ENCODE measurements around the gene TRIM44. TPM values are rescaled to one million over a fixed set of nuclear protein-coding genes. Genes with fewer than 3 reads are reported as not detected.
A peak's percentile ranks its signal among the peaks of the same experiment; 100 is the strongest.

TRIM44 gene
- total RNA-seq, 1 donor from 2014 or later: 86.6 TPM

- TF ChIP-seq, protein P1, sequence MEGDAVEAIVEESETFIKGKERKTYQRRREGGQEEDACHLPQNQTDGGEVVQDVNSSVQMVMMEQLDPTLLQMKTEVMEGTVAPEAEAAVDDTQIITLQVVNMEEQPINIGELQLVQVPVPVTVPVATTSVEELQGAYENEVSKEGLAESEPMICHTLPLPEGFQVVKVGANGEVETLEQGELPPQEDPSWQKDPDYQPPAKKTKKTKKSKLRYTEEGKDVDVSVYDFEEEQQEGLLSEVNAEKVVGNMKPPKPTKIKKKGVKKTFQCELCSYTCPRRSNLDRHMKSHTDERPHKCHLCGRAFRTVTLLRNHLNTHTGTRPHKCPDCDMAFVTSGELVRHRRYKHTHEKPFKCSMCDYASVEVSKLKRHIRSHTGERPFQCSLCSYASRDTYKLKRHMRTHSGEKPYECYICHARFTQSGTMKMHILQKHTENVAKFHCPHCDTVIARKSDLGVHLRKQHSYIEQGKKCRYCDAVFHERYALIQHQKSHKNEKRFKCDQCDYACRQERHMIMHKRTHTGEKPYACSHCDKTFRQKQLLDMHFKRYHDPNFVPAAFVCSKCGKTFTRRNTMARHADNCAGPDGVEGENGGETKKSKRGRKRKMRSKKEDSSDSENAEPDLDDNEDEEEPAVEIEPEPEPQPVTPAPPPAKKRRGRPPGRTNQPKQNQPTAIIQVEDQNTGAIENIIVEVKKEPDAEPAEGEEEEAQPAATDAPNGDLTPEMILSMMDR (IDR thresholded peaks at IDR 0.05; ENCODE audit: unreplicated experiment): no peak
- H3K36me3 Mint-ChIP-seq: no peaks in the 10 kb centered on the region
- no peak for DNase-seq (ENCODE audit: low spot score in 2 of 2, unreplicated experiment in 2 of 2)
- no peak overlapping the region for H3K4me3 Mint-ChIP-seq
- peaks cover 4% of the 10 kb centered on the region for H3K9me3 Mint-ChIP-seq
- no peaks in the 10 kb centered on the region for H3K27me3 Mint-ChIP-seq (ENCODE audit: low read depth)
- no peaks in the 10 kb centered on the region for H3K4me1 Mint-ChIP-seq
- H3K27ac Mint-ChIP-seq: no peak overlapping the region
Measured at GRCh38 chr11:35861191-35861590, 198.6 kb downstream of the TRIM44 start.

GRCh38 chr11:35862666-35863065 lies 200.1 kb downstream of the TRIM44 start:
- Mint-ChIP-seq H3K4me1 (no peaks in the 10 kb centered on the region), H3K27me3 (ENCODE audit: low read depth) (no peaks in the 10 kb centered on the region), H3K36me3 (peaks cover 2% of the 10 kb centered on the region), H3K4me3 (no peak overlapping the region), H3K27ac (peak overlapping the region; percentile 68), H3K9me3 (peaks cover 8% of the 10 kb centered on the region)
- DNase-seq (ENCODE audit: low spot score in 2 of 2, unreplicated experiment in 2 of 2): no peak
- TF ChIP-seq, protein P1 (IDR thresholded peaks at IDR 0.05; ENCODE audit: unreplicated experiment): no peak

DNA sequence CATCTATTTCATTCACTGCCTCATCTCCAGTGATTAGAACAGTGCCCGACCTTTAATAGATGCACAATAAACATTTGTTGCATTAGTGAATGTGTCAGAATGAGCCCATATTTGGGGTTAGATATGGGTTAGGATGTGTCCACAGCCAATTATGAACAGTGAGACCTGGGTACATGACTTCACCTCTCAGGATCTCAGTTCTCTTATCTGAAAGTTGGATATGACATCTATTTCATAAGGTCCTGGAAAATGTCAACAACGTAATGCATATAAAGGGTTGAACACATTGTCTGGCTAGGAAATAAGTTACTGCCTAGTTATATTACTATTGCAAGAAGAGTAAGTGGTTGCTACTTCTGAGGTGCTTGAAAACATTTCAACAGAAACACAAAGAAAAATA lies 201.6 kb downstream of the TRIM44 start:
- DNase-seq (ENCODE audit: low spot score in 2 of 2, unreplicated experiment in 2 of 2): no peak
- TF ChIP-seq, protein P1 (IDR thresholded peaks at IDR 0.05; ENCODE audit: unreplicated experiment): no peak
- H3K4me3 Mint-ChIP-seq: no peak overlapping the region
- H3K27me3 Mint-ChIP-seq (ENCODE audit: low read depth): no peaks in the 10 kb centered on the region
- H3K4me1 Mint-ChIP-seq: no peaks in the 10 kb centered on the region
- H3K9me3 Mint-ChIP-seq: peaks cover 21% of the 10 kb centered on the region
- peaks cover 2% of the 10 kb centered on the region for H3K36me3 Mint-ChIP-seq
- H3K27ac Mint-ChIP-seq: no peak overlapping the region

DNA sequence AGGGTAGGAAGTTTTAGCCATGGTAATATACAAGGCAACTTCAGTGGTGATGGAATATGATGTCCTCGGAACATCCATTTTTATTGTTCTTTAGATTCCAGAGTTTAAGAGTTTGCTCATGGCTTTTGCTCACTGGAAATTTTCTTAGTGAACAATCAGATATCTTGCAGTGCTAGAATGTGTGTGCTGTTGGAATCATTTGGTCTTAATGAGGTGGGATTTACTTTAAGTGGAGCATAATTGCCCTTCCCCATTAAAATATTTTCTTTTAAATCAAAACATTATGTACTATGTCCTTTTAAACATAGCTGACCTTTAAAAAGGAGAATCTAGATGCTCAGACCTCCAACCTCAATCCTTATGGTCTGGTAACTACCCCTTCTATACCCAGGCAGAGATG lies 204.0 kb downstream of the TRIM44 start:
- Mint-ChIP-seq H3K36me3 (peaks cover 2% of the 10 kb centered on the region), H3K4me3 (no peak overlapping the region), H3K27me3 (ENCODE audit: low read depth) (no peaks in the 10 kb centered on the region), H3K27ac (no peak overlapping the region), H3K4me1 (no peaks in the 10 kb centered on the region), H3K9me3 (peaks cover 30% of the 10 kb centered on the region)
- DNase-seq (ENCODE audit: low spot score in 2 of 2, unreplicated experiment in 2 of 2): no peak
- TF ChIP-seq, protein P1 (IDR thresholded peaks at IDR 0.05; ENCODE audit: unreplicated experiment): no peak

Other genes with a start within 250 kb of the TRIM44 start
- gene SLC1A2, start 243.2 kb upstream of the TRIM44 start, total RNA-seq: 1.9 TPM in 3 replicates
- 38.3 to 44.8 TPM (median 43.5 TPM) in 3 replicates for gene PAMR1, start 137.2 kb upstream of the TRIM44 start, total RNA-seq
- gene FJX1, start 44.3 kb upstream of the TRIM44 start, total RNA-seq: 70.7 to 73.1 TPM (median 72.8 TPM) in 3 replicates